Body of pancreas (tissue), 4 donors: Measurements from ENCODE around the gene SCN5A.

Source experiments
- CTCF ChIP-seq, 7 experiments: fragments of 450-650 bp in 4 of 7; fragments of 200-600 bp in 3 of 7; sonication (generic) in 3 of 7; IDR thresholded peaks; one replicate each; pipeline ENCODE4 v1.5.1; 2016 to 2019; ENCODE audit warnings: antibody characterized with exemption in 7 of 7
- POLR2A ChIP-seq, 3 donors: fragments of 450-650 bp; IDR thresholded peaks; one replicate each; pipeline ENCODE4 v1.6.1; 2016; ENCODE audit warnings: antibody characterized with exemption in 3 of 3, mild to moderate bottlenecking in 2 of 3

GRCh38 chr3:38641461-38642110 lies 7.9 kb downstream of the SCN5A start:
- no peak for TF ChIP-seq CTCF (IDR thresholded peaks at IDR 0.05)
- TF ChIP-seq POLR2A (IDR thresholded peaks at IDR 0.05), result no peak
